DMS 273 (cell line): ENCODE results near the gene ZFYVE27.
A peak's percentile ranks its signal among the peaks of the same experiment; 100 is the strongest.

Experiments used
- DNase-seq: peaks from one replicate; lab custom pipeline; 2025; ENCODE audit not compliant: unreplicated experiment; lab: John Stamatoyannopoulos, UW

Gene ZFYVE27

DNA sequence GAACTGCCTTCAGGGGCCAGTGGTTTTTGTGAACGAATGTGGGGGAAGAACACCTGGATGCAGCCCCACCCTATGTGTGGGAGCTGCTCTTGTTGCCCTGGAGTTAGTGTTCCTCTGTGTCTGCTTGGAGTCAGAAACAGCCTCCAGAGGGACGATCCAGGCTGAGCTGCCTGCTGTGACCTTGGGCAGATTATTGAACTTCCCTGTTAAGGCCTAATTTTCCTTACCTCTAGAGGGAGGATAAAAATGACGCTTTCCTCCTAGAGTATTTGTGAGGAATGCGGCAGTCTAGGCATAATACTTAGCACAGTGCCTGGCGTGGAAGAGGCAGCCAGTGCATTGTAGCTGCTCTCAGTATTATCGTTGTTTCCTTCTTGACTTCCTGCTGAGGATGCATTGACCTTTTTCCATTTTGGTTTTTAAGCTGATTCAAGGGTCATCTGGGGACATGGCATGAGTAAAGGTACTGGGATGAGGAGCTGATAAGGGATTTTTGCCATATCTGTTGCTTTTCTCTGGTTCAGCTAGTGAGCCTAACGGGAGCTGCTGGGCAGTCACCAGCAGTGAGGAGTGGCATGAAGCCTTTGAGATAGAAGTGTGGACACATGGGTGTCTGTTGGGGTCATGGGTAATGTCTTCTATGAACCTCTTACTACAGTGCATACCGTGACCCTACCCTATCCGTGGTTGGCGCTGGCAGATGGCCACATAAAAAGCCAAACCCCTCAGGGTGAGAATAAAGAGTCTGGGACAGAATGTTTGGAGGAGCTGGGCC is 6.4 kb downstream of the ZFYVE27 start:
- no peak for DNase-seq

DNA sequence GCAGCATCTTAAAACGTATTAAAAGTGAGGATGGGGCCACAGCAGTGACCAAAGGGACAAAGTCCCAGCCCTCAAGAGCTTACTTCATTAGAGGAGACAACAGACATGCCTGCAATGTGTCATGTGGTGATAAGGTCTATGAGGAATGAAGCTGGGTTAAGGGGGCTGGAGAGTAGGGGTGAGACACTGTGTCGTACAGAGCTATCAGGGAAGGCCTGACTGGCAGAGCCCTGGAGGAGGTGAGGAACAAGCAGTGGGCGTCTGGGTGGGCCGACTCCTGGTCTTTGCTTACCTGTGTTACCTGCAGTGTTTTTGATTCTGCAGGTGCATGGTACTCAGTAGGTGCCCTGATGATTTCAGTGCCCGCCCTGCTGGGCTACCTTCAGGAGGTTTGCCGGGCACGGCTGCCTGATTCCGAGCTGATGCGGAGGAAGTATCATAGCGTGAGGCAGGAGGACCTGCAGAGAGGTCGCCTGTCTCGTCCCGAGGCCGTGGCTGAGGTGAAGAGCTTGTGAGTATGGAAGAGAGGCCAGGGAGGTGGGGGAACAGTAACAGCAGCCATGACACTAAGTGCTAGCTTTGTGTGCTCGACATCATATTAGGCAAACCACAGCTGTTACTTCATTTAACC is 7.6 kb downstream of the ZFYVE27 start:
- no peak for DNase-seq

DNA sequence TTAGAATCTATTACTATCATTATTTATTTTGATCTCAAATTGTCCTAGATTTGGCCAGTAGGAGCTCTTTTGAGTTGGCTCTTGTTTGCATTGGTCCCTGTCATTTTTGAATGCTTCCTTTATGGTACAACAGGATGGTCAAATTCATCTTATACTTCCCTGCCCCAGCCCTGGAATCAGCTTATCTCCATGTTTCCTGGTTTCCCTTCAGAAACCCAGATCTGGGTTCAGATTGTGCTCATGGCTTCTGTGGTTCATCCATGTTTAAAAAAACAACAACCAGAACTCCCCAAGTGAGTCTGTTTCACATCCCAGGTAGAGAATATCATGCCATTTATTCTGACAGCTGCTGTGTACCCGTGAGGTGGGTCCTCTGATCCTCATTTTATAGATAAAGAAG is 10.6 kb downstream of the ZFYVE27 start:
- no peak for DNase-seq

DNA sequence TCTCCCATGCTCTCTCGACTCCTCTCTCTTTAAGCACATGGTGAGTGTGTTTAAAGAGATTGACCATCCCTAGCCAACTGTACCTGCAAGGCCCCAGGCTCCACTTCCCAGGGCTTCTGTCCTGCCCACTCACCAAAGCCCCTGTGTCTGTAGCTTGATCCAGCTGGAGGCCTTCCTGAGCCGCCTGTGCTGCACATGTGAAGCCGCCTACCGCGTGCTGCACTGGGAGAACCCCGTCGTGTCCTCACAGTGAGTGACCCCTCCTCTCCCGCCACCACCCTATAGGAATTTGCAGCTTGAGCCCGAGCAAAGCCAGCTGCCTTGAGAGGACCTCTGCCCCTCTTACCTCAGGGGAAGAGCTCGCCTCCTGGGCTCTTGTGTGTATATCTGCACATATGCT is 11.2 kb downstream of the ZFYVE27 start:
- no peak for DNase-seq

DNA sequence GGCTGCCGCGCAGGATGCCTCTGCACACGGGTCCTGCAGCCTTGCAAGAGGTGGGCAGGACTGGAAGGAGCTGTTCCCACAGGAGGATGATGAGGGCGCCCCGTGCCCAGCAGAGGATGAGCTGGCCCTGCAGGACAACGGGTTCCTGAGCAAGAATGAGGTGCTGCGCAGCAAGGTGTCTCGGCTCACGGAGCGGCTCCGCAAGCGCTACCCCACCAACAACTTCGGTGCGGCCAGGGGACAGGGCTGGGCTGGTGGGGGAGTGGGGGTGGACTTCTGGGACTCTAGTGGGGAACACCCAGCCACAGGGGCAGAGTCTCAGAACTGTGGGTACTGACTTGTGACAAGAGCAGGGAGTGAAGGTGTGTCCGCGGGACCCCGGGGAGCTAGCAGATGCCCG is 16.0 kb downstream of the ZFYVE27 start:
- no peak for DNase-seq

DNA sequence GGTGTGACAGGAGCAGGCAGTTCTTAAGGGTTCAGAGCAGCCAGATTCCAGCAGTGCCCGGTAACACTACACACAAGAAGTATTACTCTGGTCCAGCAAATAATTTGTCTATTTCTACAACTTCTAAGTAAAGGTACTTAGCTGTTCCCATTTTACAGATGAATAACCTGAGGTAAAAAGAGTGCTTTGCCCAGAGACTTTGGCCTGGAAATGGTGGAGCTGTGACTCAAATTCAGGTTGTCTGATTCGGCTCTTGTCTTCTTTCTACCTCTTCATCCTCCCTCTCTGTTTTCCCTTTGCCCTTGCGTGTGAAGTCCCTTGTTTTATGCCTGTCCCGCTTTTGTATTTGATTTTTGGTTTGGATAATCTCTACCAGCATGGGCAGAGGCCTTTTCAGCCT is 17.8 kb downstream of the ZFYVE27 start:
- no peak for DNase-seq

DNA sequence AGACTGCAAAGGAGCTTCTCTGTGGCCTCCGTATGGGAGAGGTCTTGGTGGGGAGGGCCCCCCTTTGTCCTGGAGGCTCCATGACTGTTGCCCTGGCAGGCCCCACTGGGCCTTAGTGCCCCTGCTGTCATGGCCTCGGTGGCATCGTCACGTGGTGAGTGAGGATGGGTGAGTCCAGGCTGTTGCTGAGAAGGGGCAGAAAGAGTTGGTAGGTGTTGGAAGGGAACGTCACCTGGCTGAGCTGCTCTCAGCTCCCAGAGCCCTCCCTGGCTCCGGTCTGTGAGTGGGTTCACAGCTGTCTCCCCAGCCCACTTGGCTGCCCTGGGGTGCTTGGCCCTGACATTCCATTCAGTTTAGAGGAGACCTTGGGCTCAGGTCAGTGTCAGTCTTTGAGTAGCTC is 18.8 kb downstream of the ZFYVE27 start:
- no peak for DNase-seq

DNA sequence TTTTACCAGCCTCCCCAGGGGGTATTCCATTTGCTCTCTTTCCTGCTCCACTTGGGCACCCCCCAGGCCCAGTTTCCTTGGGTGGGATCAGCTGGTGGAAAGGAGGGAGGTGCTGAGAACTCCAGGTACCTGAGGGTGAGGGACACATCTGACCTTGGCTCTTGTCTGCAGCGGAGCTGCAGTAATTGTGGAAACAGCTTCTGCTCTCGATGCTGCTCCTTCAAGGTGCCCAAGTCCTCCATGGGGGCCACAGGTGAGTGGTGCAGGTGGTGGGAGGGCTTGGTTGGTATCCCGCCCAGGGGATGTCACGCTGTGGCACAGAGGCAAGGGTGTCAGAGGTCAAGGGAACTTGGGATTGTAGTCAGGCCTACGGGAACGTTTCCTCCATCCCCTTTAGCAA is 20.5 kb downstream of the ZFYVE27 start:
- no peak for DNase-seq

DNA sequence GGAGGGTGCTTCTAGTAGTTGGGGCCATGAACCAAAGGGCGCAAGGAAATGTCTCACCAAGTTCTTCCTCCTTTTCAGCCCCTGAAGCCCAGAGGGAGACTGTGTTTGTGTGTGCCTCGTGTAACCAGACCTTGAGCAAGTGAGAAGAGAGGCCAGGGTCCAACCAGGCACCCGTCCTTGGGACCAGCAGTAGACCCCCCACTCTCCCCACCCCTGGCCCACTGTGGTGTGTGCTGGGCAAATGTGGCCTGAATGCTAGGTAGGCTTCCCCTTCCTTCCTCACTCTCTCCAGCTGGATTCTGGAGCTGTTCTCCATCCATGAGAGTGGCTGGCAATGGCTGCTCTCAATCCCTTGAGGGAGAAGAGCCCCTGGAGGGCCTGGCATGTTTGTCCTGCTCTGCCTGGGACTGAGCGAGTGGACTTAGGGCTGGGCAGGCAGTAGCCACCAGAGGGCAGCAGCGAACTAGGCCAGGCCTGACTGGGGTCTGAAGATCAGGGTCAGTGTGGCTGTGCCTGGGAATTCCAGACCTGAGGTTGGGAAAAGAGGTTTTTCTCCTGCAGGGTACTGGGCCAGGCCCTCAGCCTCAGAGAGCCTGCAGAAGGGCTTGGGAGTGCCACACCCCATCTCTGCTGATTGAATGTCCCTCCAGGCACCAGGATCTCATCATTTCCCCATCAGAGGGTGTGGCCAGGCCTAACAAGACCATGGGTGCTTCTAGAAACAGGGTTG is 22.4 kb downstream of the ZFYVE27 start:
- DNase-seq = peak; percentile 75

DNA sequence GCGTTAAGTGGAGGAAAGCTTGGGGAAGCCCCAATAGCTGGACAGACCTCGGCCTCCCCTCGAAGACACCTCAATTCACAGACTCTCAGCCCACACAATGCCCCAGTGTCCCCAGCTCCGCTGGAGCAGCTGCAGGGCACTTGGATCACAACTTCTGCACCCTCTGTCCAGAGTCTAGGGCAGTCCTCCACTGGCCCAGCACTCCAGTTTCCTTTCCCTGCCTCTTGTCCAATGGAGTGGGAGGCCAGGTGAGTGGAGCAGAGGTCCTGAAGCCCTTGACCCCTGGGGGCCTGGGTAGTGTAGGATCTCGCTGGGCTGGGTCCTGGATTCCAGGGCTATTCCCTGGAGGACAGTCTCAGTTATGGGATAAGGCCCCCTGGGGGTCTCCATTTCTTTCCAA is 23.0 kb downstream of the ZFYVE27 start:
- no peak for DNase-seq

DNA sequence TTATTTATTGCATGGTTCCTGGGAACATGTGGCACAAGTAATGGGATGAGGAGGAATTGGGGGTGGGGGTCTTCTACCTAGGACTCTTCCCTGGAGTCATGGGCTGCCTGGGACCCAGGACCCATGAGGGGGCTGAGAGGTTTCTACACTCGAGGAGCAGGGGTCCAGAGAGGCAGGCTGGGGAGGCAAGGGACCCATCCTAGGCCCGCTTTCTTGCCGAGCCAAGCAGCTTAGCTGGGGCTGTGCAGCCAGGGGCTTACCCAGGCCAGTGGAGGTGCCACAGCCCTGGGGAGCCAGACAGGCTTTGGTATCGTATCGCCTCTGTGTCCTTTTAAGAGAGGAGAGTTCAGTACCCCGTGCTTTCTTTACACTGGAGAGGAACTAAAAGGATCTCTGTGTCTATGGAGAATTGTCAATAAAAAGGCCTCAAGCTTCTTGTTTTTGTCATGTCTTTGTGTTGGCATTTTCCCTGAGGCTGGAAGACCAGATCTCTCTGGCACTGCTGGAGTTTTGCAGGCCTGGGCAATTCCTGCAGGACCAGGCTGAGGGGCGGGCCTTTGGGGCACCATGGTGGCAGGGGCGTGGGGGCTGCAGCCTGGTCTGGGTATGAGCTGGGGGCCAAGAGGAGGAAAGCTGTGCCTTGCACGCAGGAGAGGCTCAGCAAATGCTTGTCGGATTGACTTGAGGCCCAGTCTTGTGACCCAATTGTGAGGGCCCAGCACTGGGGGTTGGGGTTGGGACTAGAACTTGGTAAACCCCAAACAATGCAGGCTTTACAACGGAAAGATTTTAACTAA is 23.7 kb downstream of the ZFYVE27 start:
- DNase-seq = no peak

DNA sequence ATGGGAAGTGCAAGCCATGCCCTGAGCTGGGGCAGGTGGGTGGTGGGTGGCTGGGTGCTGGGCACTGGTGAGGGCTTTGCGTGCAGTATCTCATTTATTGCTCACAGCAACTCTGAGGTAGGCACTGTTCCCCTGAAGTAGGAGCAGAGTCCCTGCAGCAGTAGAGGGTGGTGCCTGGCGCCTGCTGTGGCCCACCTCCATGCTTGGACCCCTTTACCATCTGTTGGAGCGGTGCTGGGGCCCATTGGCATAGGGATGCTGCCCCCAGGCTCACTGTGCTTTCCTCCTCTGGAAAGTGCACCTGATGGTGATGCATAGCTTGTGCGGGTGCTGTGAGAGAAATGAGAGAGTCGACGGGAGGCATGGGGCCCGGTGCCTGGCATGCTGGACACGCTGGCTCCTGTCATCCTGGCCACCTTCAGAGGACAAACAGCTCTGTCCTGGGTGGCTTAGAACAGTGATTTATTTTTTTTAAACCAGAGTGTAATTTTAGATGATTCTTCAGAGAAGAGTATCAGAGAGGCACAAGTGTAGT is 24.5 kb downstream of the ZFYVE27 start:
- no peak for DNase-seq

DNA sequence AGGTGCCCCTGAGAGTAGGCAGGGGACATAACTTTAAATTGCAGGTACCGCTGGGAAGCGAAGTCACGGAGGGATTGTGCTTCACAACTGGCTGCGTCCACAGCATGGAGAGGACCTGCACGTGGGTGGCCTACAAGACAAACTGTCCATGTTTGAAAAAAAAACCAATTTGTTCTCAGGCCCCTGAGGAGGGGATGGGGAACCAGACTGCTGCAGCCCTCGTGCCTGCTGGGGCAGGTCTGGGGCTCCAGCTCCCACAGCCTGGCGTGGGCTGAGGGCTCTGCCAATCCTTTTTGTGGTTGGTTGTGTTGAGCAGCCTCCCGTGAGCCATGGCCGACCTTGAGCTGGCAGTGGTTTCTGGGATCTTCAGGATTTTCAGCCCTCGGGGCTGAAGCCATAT is 25.1 kb downstream of the ZFYVE27 start:
- no peak for DNase-seq

DNA sequence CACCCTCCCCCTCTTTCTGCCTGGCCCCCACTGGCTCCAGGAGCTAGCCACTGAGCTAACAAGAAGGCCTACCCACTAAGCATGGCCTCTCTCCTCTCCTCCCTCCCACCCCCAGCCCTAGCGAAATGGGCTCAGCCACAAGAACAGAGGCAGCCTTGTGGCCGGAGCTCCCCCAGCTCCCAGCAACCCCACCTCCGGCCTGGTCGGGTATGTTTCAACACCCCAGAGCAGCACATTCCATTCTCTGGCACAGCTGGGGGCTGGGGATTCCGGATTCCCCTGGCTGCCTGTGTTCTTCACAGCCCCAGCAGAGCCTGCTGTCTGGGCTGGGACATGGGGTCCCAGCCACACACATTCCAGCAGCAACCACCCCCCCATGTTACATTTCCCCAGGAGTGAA is 25.9 kb downstream of the ZFYVE27 start:
- no peak for DNase-seq

DNA sequence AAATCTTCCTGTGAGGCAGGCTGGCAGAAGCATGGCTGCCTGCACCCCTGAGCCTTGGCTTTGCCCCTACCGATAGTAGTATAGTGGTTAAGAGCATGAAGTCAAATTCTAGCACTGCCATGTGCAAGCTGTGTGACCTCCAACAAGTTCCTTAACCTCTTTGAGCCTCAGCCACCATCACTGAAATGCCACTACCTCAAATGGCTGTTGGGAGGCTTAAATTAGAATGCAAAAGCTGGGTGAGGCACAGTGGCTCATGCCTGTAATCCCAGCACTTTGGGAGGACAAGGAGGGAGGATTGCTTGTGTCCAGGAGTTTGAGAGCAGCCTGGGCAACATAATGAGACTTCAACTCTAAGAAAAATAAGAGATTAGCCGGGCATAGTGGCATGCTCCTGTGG is 26.5 kb downstream of the ZFYVE27 start:
- no peak for DNase-seq

DNA sequence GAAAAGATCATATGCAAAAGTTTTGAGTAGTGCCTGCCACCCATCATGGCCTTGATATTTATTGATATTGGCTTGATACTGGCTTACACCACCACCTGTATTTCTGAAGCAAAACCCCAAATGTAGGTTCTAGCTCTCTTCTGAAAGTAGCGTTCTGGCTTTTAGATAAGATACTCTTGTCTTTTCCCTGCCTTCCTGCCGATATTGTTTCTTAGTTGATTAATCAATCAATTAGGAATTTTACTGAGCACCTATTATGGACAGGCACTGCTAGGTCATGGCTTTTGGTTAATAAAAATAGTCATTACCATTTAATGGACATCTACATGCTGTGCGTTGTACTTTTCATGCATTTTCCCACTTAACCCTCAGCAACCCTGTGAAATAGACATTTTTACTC is 27.0 kb downstream of the ZFYVE27 start:
- DNase-seq = no peak

DNA sequence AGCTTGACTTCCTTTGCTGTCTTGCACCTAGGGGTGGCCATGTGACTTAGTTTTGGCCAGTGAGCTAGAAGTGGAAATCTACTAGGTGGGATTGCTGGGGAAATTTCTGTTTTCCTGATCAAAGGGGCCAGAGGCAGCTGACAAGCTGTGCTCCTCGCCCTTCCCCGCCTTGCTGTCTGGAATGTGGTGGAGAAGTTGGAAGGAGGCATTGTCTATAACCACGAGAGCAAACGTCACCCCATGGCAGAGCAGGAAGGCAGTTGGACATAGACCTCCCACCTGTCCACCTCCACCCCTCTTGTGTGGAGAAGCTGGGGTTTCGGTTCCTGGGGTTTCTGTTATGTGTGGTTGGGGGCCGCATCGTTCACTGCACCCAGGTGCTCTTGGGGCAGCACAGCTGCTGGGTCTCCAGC is 27.6 kb downstream of the ZFYVE27 start:
- DNase-seq = no peak

DNA sequence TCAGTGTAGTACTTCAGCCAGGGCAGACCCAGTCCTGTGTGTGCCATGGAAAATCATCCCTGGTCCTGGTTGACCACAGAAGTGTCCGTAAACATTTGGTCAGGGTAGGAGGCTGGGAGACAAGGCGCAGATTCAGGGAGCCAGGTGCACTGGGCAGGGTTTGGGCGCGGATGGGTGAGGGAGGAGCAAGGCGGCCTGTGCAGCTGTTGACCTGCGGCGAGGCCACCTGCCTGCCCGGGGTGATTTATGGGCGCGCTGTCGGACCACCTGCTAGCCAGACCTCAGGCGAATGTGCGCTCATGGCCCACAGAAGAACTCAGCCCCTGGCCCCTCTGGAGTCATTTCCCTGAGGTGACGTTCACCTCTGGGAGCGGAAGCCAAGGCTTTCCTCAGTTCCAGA is 28.3 kb downstream of the ZFYVE27 start:
- peak; percentile 70 for DNase-seq

DNA sequence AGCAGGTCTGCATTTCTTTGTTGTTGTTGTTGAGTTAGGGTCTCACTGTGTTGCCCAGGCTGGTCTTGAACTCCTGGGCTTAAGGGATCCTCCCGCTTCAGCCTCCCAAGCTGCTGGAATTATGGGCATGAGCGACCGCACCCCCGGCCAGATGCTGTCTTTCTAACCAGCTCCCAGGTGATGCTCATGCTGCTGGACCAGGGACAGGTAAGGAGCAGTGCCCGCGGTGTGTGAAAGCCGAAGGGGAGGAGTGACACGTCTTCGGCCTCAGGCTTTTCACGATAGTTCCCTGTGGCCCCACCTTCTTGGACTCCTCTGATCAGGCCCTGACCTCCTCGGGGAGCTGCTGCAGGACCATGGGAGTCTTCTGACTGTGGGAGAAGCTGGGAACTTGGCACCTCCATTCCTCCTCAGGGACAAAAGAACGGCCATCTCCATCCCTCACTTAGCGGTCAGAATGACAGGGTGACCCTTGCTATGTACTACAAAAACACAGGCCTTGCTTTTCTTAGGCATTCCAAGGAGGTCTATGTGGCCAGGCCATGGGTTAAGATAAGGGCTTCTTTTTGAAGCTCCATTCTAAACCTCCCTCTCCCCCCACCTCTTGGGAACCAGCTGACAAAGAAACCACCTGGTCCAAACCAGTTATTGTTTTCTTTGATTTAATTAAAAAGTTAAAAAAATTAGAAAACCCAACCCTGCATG is 29.3 kb downstream of the ZFYVE27 start:
- DNase-seq = no peak
